ENCODE data around the gene FABP1. TPM values are rescaled to one million over a fixed set of nuclear protein-coding genes. Genes with fewer than 3 reads are reported as not detected.

Gene FABP1
- total RNA-seq, 2 donors from 2014 or later: not detected

DNA sequence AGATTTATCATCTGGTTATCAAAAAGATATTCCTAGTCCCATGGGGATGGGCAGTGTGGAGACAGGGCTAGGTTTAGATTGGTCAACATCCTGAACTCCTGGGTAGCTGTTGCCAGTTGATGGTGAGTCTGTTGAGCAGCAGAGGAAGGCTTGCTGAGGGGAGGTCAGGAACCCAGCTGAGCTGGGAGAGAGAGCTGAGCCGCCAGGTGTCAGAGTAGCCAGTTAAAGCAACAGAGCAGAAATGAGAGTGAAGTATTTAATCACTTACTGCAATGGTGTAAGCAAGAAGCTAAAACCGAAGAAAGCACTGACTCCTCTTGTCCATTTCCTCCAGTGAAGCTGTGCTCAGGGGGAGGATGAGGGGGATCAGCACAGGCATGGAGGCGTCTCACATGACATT is 30.7 kb downstream of the FABP1 start:
- H3K9me3 ChIP-seq: no peaks in the 10 kb centered on the region
- H3K36me3 ChIP-seq: peaks cover 57% of the 10 kb centered on the region
- DNase-seq (ENCODE audit: low spot score): no peak
- H3K27me3 ChIP-seq: no peaks in the 10 kb centered on the region
- peaks cover 0 to 9% of the 10 kb centered on the region in 2 donors for H3K4me1 ChIP-seq
- no peak overlapping the region for H3K4me3 ChIP-seq
- no peak overlapping the region for H3K27ac ChIP-seq
- TF ChIP-seq, protein P1, sequence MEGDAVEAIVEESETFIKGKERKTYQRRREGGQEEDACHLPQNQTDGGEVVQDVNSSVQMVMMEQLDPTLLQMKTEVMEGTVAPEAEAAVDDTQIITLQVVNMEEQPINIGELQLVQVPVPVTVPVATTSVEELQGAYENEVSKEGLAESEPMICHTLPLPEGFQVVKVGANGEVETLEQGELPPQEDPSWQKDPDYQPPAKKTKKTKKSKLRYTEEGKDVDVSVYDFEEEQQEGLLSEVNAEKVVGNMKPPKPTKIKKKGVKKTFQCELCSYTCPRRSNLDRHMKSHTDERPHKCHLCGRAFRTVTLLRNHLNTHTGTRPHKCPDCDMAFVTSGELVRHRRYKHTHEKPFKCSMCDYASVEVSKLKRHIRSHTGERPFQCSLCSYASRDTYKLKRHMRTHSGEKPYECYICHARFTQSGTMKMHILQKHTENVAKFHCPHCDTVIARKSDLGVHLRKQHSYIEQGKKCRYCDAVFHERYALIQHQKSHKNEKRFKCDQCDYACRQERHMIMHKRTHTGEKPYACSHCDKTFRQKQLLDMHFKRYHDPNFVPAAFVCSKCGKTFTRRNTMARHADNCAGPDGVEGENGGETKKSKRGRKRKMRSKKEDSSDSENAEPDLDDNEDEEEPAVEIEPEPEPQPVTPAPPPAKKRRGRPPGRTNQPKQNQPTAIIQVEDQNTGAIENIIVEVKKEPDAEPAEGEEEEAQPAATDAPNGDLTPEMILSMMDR (IDR thresholded peaks at IDR 0.05): no peak

DNA sequence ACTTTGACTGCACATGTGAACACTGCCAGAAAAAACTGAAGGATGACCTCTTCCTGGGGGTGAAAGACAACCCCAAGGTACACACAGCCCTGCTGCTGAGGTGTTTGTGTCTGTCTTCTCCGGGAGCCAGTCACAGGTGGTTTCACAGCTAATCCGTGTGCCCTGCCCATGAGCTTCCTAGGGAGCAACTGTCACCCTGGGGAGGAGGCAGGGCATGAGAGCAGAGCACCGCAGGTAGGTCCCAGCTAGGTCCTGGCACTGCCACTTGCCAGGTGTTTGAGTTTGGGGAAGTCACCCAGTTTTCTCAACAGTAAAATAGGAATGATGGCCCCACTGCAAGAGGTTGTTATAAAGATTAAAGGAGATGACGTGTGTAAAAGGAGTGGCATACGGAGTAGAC is 31.2 kb downstream of the FABP1 start:
- Histone ChIP-seq H3K4me3 (no peak overlapping the region), H3K9me3 (no peaks in the 10 kb centered on the region), H3K27ac (no peak overlapping the region), H3K4me1 (peaks cover 0 to 9% of the 10 kb centered on the region in 2 donors), H3K27me3 (no peaks in the 10 kb centered on the region), H3K36me3 (peaks cover 54% of the 10 kb centered on the region)
- no peak for DNase-seq (ENCODE audit: low spot score)
- TF ChIP-seq, protein P1 (IDR thresholded peaks at IDR 0.05): no peak

DNA sequence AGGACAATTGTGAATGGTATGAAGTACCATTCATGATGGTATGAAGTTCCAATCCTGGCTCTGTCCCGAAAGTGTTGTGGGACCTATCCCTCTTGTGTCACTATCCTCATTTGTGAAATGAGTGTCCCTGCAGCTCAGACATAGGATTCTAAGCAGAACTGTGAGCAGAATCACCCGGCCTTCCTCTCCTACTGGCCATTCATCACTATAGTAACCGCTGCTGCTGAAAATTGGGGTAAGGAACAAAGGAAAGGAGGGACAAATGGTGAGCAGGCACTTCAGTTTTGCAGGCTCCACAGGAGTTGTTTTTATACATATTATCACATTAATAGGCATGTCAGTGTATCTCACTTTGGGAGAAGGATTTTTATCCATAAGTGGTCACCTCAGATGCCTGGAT is 32.8 kb downstream of the FABP1 start:
- H3K4me3 ChIP-seq: no peak overlapping the region
- H3K36me3 ChIP-seq: peaks cover 60% of the 10 kb centered on the region
- no peaks in the 10 kb centered on the region for H3K9me3 ChIP-seq
- no peak overlapping the region for H3K27ac ChIP-seq
- DNase-seq (ENCODE audit: low spot score): no peak
- TF ChIP-seq, protein P1 (IDR thresholded peaks at IDR 0.05): no peak
- H3K27me3 ChIP-seq: no peaks in the 10 kb centered on the region
- H3K4me1 ChIP-seq: peaks cover 0 to 4% of the 10 kb centered on the region in 2 donors

GRCh38 chr2:88092773-88093172 is 35.1 kb downstream of the FABP1 start:
- no peaks in the 10 kb centered on the region for H3K9me3 ChIP-seq
- TF ChIP-seq, protein P1 (IDR thresholded peaks at IDR 0.05): no peak
- no peak overlapping the region for H3K27ac ChIP-seq
- no peak overlapping the region for H3K4me3 ChIP-seq
- DNase-seq (ENCODE audit: low spot score): no peak
- H3K4me1 ChIP-seq: no peaks in the 10 kb centered on the region
- peaks cover 66% of the 10 kb centered on the region for H3K36me3 ChIP-seq
- H3K27me3 ChIP-seq: no peaks in the 10 kb centered on the region

DNA sequence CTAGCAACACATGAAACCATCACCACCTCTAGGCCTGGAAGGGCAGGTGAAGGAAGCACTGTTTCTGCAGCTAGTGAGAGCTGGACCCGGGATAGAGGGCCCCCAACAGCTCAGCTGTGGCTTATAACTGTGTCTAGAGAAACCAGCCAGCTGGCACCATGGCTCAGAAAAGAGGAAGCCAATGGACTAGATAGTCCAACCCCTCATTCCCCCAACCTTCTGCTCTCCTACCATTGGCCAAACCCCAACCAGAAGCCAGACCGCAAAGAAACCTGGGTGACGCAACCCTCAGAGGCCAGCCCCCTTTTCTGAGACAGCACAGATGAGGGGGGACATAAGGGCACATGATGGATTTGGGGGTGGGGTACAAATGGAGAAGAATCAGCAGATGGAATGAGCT is 35.9 kb downstream of the FABP1 start:
- TF ChIP-seq, protein P1 (IDR thresholded peaks at IDR 0.05): no peak
- Histone ChIP-seq H3K4me1 (no peaks in the 10 kb centered on the region), H3K9me3 (no peaks in the 10 kb centered on the region), H3K27ac (no peak overlapping the region), H3K27me3 (no peaks in the 10 kb centered on the region), H3K36me3 (peaks cover 63% of the 10 kb centered on the region), H3K4me3 (no peak overlapping the region)
- DNase-seq (ENCODE audit: low spot score): no peak

All from right atrium auricular region (tissue), 2 donors.